GM13977 (cell line): ENCODE results near the gene DCT.

Source experiments
- DNase-seq: peaks from one replicate; pipeline ENCODE4 v3.0.0; 2012; ENCODE audit warnings: low spot score
- in situ Hi-C: fragments of 300-500 bp; cut with MboI; formaldehyde crosslinking; loops from one replicate; pipeline ENCODE4 v1.12.0; 2022; ENCODE audit warnings: low sequenced_read_pairs, low pct_unique_long_range_greater_than_20kb, mixed read lengths, inconsistent platforms; ENCODE audit not compliant: unreplicated experiment
- TF ChIP-seq, protein P1 (sequence below): IDR thresholded peaks from 2 replicates; pipeline ENCODE4 v1.5.1; 2012; ENCODE audit warnings: mild to moderate bottlenecking, control low read depth; ENCODE audit not compliant: insufficient read depth; ENCODE audit errors: extremely low read depth, missing control alignments

Gene DCT

DNA sequence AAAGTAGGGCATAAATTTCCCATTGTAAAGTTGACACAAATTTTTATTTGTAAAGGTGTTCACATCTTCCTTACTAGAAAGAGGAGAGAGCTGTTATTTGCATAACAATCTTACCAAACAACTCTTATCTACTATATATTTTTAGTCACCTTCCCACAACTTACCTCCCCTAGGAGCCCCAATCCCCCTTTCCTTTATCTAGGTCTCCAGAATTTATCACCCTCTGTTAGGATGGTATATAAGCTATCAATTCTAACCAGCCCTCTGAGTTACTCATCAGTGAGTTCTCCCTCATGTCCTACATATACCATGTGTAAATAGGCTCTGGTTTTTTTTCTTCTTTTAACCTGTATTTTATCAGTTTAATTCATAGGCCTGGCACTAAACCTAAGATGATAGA, 62.2 kb downstream of the DCT start:
- in situ Hi-C loops = no loop called here
- no peak for DNase-seq
- TF ChIP-seq, protein P1, sequence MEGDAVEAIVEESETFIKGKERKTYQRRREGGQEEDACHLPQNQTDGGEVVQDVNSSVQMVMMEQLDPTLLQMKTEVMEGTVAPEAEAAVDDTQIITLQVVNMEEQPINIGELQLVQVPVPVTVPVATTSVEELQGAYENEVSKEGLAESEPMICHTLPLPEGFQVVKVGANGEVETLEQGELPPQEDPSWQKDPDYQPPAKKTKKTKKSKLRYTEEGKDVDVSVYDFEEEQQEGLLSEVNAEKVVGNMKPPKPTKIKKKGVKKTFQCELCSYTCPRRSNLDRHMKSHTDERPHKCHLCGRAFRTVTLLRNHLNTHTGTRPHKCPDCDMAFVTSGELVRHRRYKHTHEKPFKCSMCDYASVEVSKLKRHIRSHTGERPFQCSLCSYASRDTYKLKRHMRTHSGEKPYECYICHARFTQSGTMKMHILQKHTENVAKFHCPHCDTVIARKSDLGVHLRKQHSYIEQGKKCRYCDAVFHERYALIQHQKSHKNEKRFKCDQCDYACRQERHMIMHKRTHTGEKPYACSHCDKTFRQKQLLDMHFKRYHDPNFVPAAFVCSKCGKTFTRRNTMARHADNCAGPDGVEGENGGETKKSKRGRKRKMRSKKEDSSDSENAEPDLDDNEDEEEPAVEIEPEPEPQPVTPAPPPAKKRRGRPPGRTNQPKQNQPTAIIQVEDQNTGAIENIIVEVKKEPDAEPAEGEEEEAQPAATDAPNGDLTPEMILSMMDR = no peak

DNA sequence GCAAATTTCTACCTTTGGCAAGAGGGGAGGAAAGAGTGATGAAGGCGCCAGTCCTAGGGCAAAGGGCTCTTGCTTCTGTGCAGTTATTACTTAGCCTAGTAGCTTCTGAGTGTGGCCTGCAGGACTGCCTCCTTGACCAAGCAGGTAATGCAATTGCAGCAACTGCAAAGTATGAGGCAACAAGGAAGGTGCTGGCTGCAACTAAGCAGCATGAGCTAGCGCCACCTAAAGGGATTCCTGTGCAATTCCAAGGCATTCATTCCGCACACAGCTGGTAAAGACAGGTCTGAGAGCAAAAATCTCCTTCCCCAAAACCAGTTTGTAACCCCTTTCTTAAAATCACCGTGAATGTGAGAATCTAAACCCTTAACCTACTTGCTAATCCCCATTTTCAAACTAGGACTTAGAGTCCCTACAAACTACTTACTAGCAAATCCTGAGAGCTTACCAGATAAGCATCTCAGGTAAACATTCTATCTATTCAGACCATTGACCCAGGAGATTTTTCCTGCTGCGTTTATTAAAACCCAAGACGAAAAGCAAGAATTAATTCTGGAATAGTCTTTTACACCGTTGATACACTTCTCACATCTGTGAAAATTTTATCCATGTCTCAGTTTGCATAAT, 62.9 kb downstream of the DCT start:
- in situ Hi-C loops = no loop called here
- no peak for DNase-seq
- TF ChIP-seq, protein P1 = peak; percentile 34

DNA sequence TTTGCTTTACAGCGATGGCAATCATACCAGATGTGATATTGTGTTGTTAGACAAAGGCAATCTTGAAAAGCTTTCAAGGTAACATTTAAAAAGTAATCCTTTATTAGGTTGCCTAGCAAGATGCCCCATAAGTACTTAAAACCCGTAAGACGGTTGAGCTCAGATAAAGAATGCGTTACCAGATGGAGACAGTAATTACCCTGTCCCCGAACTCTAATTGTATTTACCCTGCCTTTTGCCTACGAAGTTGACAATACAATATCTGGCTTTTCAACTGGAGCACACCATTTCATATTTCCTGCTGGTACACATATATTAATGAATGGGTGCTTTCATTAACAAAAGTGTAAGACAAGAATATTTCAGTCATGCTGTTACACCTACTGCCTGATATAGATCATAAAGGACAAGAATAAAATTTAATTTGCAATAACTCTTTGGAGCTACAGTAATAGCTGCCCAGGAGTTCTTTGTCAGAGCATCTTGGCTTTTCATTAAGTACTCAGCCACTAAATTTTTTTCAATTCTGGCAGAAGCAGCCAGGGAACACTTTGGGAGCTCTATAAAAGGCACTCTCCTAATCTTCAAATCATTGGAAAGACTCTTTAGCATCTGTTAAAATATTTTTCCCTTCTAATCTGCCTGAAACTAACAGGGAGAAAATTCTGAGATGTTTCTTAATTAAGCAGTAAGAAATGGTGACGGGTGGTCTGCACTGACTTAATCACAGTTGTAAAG, 63.8 kb downstream of the DCT start:
- in situ Hi-C loops = no loop called here
- TF ChIP-seq, protein P1 = no peak
- DNase-seq = no peak

DNA sequence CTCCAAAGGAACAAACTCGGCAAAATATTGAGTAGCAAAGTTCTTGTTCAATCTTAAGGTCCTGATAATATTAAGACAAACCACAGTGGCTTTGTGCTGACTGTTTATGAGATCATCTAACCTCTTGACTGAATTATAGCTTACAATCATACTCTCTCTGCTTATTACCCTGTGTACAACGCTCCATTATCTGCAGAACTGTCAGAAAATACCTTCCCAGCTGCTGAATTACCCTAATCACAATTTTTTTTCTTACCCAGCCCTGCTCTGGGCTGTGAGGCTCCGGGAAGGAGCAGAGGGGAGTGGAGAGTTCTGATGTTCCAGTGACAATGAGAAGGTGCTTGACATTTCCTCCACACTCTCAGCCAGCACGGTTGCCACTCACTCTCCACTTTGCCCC, 64.8 kb downstream of the DCT start:
- no peak for DNase-seq
- TF ChIP-seq, protein P1 = no peak
- in situ Hi-C loops = no loop called here

DNA sequence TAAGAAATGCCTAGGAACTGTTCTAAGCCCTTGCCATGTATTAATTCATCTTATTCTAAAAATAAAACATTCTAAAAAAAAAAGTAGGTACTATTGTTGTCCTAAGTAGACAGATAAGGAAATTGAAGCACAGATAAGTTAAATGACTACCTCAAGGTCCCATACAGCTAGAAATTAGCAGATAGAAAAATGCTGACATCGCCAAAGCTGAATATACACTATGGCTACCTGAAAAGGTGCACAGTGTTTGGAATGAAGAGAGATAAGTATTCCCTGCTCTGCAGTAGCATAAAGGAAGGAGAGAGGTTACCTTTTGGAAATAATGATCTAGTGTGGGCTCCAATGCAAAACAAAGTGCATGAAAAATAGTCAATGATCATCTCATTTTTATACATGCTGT, 65.3 kb downstream of the DCT start:
- TF ChIP-seq, protein P1 = no peak
- in situ Hi-C loops = no loop called here

DNA sequence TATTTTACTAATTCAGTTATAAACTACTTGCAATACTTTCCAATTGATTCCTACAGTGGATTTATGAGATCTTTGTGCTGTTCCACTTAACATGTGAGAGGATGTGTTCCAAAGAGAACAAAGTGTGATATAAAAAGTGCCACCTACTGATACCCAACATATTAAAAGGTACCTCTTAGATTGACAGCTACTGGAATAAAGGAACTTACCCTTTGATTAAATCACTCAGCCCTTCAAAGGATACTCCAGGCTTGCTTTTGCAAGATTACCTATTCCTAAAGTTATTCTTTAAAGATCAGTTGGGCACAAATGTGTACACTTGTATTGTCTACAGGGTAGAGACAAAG, 65.9 kb downstream of the DCT start:
- TF ChIP-seq, protein P1 = no peak
- DNase-seq = no peak
- in situ Hi-C loops = no loop called here

More for the DNA sequence above, 65.3 kb downstream of the DCT start:
- no peak for DNase-seq
